GM12891 (cell line): ENCODE data around the gene IZUMO4.

Source experiments
- POLR2AphosphoS5 ChIP-seq: IDR thresholded peaks from 2 replicates; pipeline ENCODE4 v1.6.1; 2011; ENCODE audit warnings: low read depth, low read length, control low read depth
- TAF1 ChIP-seq: IDR thresholded peaks from 2 replicates; pipeline ENCODE4 v1.6.1; 2011; ENCODE audit warnings: low read depth, low read length, control low read depth

GRCh38 chr19:2059422-2060201 is 37.1 kb upstream of the IZUMO4 start:
- TF ChIP-seq POLR2AphosphoS5 (no peak), TAF1 (no peak)
